ENCODE measurements around the gene FOXI3. TPM values are rescaled to one million over a fixed set of nuclear protein-coding genes. Genes with fewer than 3 reads are reported as not detected.

FOXI3 gene
- polyA plus RNA-seq (2013): not detected

- DNase-seq: peak in 1 of 3 donors; percentile 6
- under 1% methylated on average over 34 of the region's 48 CpGs for WGBS (ENCODE audit: insufficient coverage)
- Histone ChIP-seq H3K27ac (ENCODE audit: insufficient read depth in 1 of 2, low read depth in 1 of 2, low read length in 2 of 2, poor library complexity in 1 of 2, severe bottlenecking in 2 of 2) (no peak within 1 kb of the TSS), H3K4me1 (ENCODE audit: control extremely low read depth in 1 of 4, control insufficient read depth in 4 of 4, insufficient read depth in 4 of 4, low read length in 3 of 4) (peaks cover 3 to 9% (median 5%) of the 10 kb centered on the region in 4 experiments), H3K36me3 (ENCODE audit: control insufficient read depth in 4 of 4, insufficient read depth in 4 of 4, low read length in 3 of 4) (no peaks in the 10 kb centered on the region), H3K4me3 (ENCODE audit: control insufficient read depth in 1 of 7, extremely low read depth in 1 of 7, insufficient read depth in 4 of 7, low read depth in 2 of 7, low read length in 6 of 7) (peak within 1 kb of the TSS in 5 of 7 experiments; percentile 6 to 55 (median 36)), H3K27me3 (replicated peaks in 2 of 5; ENCODE audit: control insufficient read depth in 4 of 5, insufficient read depth in 5 of 5, low read length in 4 of 5) (peaks cover 26 to 93% (median 39%) of the 10 kb centered on the region in 5 experiments), H3K9me3 (ENCODE audit: control extremely low read depth in 1 of 5, control insufficient read depth in 4 of 5, insufficient read depth in 2 of 5, low read depth in 1 of 5, low read length in 4 of 5) (no peaks in the 10 kb centered on the region)
- ChIA-PET CTCF (no interaction called here), POLR2A (no interaction called here)
Measured at GRCh38 chr2:88452565-88452905, at the start of gene FOXI3. TSS of gene FOXI3 (minus strand) at chr2:88452693. CDS start at chr2:88452535, 158 bp downstream.

- Histone ChIP-seq H3K4me3 (ENCODE audit: control insufficient read depth in 1 of 7, extremely low read depth in 1 of 7, insufficient read depth in 4 of 7, low read depth in 2 of 7, low read length in 6 of 7) (no peak overlapping the region), H3K36me3 (ENCODE audit: control insufficient read depth in 4 of 4, insufficient read depth in 4 of 4, low read length in 3 of 4) (no peaks in the 10 kb centered on the region), H3K9me3 (ENCODE audit: control extremely low read depth in 1 of 5, control insufficient read depth in 4 of 5, insufficient read depth in 2 of 5, low read depth in 1 of 5, low read length in 4 of 5) (peaks cover 0 to 10% (median 2%) of the 10 kb centered on the region in 5 experiments), H3K27ac (ENCODE audit: insufficient read depth in 1 of 2, low read depth in 1 of 2, low read length in 2 of 2, poor library complexity in 1 of 2, severe bottlenecking in 2 of 2) (no peak overlapping the region), H3K4me1 (ENCODE audit: control extremely low read depth in 1 of 4, control insufficient read depth in 4 of 4, insufficient read depth in 4 of 4, low read length in 3 of 4) (no peaks in the 10 kb centered on the region), H3K27me3 (replicated peaks in 2 of 5; ENCODE audit: control insufficient read depth in 4 of 5, insufficient read depth in 5 of 5, low read length in 4 of 5) (no peaks in the 10 kb centered on the region)
- ChIA-PET POLR2A (no interaction called here), CTCF (no interaction called here)
- no peak for DNase-seq
- WGBS (ENCODE audit: insufficient coverage): 95% methylated on average over 2 of the region's 2 CpGs
Measured at GRCh38 chr2:88500691-88501090, 48.2 kb upstream of the FOXI3 start.

GRCh38 chr2:88499204-88499603, 46.7 kb upstream of the FOXI3 start:
- no peaks in the 10 kb centered on the region for H3K36me3 ChIP-seq (ENCODE audit: control insufficient read depth in 4 of 4, insufficient read depth in 4 of 4, low read length in 3 of 4)
- no peak overlapping the region for H3K27ac ChIP-seq (ENCODE audit: insufficient read depth in 1 of 2, low read depth in 1 of 2, low read length in 2 of 2, poor library complexity in 1 of 2, severe bottlenecking in 2 of 2)
- no CpG with 5 or more reads among the region's 1 CpG for WGBS (ENCODE audit: insufficient coverage)
- CTCF ChIA-PET: no interaction called here
- no peaks in the 10 kb centered on the region for H3K4me1 ChIP-seq (ENCODE audit: control extremely low read depth in 1 of 4, control insufficient read depth in 4 of 4, insufficient read depth in 4 of 4, low read length in 3 of 4)
- peaks cover 0 to 10% (median 2%) of the 10 kb centered on the region in 5 experiments for H3K9me3 ChIP-seq (ENCODE audit: control extremely low read depth in 1 of 5, control insufficient read depth in 4 of 5, insufficient read depth in 2 of 5, low read depth in 1 of 5, low read length in 4 of 5)
- H3K27me3 ChIP-seq (replicated peaks in 2 of 5; ENCODE audit: control insufficient read depth in 4 of 5, insufficient read depth in 5 of 5, low read length in 4 of 5): no peaks in the 10 kb centered on the region
- DNase-seq: no peak
- POLR2A ChIA-PET: no interaction called here
- H3K4me3 ChIP-seq (ENCODE audit: control insufficient read depth in 1 of 7, extremely low read depth in 1 of 7, insufficient read depth in 4 of 7, low read depth in 2 of 7, low read length in 6 of 7): no peak overlapping the region

- Histone ChIP-seq H3K4me3 (ENCODE audit: control insufficient read depth in 1 of 7, extremely low read depth in 1 of 7, insufficient read depth in 4 of 7, low read depth in 2 of 7, low read length in 6 of 7) (no peak overlapping the region), H3K27ac (ENCODE audit: insufficient read depth in 1 of 2, low read depth in 1 of 2, low read length in 2 of 2, poor library complexity in 1 of 2, severe bottlenecking in 2 of 2) (no peak overlapping the region), H3K9me3 (ENCODE audit: control extremely low read depth in 1 of 5, control insufficient read depth in 4 of 5, insufficient read depth in 2 of 5, low read depth in 1 of 5, low read length in 4 of 5) (no peaks in the 10 kb centered on the region), H3K36me3 (ENCODE audit: control insufficient read depth in 4 of 4, insufficient read depth in 4 of 4, low read length in 3 of 4) (no peaks in the 10 kb centered on the region), H3K4me1 (ENCODE audit: control extremely low read depth in 1 of 4, control insufficient read depth in 4 of 4, insufficient read depth in 4 of 4, low read length in 3 of 4) (no peaks in the 10 kb centered on the region), H3K27me3 (replicated peaks in 2 of 5; ENCODE audit: control insufficient read depth in 4 of 5, insufficient read depth in 5 of 5, low read length in 4 of 5) (peaks cover 0 to 5% (median 4%) of the 10 kb centered on the region in 5 experiments)
- CTCF ChIA-PET: no interaction called here
- 93% methylated on average over 3 of the region's 4 CpGs for WGBS (ENCODE audit: insufficient coverage)
- DNase-seq: no peak
- POLR2A ChIA-PET: no interaction called here
Measured at GRCh38 chr2:88493481-88493880, 41.0 kb upstream of the FOXI3 start.

- Histone ChIP-seq H3K27me3 (replicated peaks in 2 of 5; ENCODE audit: control insufficient read depth in 4 of 5, insufficient read depth in 5 of 5, low read length in 4 of 5) (peaks cover 0 to 5% (median 4%) of the 10 kb centered on the region in 5 experiments), H3K36me3 (ENCODE audit: control insufficient read depth in 4 of 4, insufficient read depth in 4 of 4, low read length in 3 of 4) (no peaks in the 10 kb centered on the region), H3K4me1 (ENCODE audit: control extremely low read depth in 1 of 4, control insufficient read depth in 4 of 4, insufficient read depth in 4 of 4, low read length in 3 of 4) (no peaks in the 10 kb centered on the region), H3K4me3 (ENCODE audit: control insufficient read depth in 1 of 7, extremely low read depth in 1 of 7, insufficient read depth in 4 of 7, low read depth in 2 of 7, low read length in 6 of 7) (no peak overlapping the region), H3K9me3 (ENCODE audit: control extremely low read depth in 1 of 5, control insufficient read depth in 4 of 5, insufficient read depth in 2 of 5, low read depth in 1 of 5, low read length in 4 of 5) (no peaks in the 10 kb centered on the region), H3K27ac (ENCODE audit: insufficient read depth in 1 of 2, low read depth in 1 of 2, low read length in 2 of 2, poor library complexity in 1 of 2, severe bottlenecking in 2 of 2) (no peak overlapping the region)
- 93% methylated on average over 3 of the region's 4 CpGs for WGBS (ENCODE audit: insufficient coverage)
- CTCF ChIA-PET: no interaction called here
- DNase-seq: no peak
- POLR2A ChIA-PET: no interaction called here
Measured at GRCh38 chr2:88492002-88492401, 39.5 kb upstream of the FOXI3 start.

GRCh38 chr2:88489181-88489580, 36.7 kb upstream of the FOXI3 start:
- Histone ChIP-seq H3K4me3 (ENCODE audit: control insufficient read depth in 1 of 7, extremely low read depth in 1 of 7, insufficient read depth in 4 of 7, low read depth in 2 of 7, low read length in 6 of 7) (no peak overlapping the region), H3K27ac (ENCODE audit: insufficient read depth in 1 of 2, low read depth in 1 of 2, low read length in 2 of 2, poor library complexity in 1 of 2, severe bottlenecking in 2 of 2) (no peak overlapping the region), H3K9me3 (ENCODE audit: control extremely low read depth in 1 of 5, control insufficient read depth in 4 of 5, insufficient read depth in 2 of 5, low read depth in 1 of 5, low read length in 4 of 5) (no peaks in the 10 kb centered on the region), H3K4me1 (ENCODE audit: control extremely low read depth in 1 of 4, control insufficient read depth in 4 of 4, insufficient read depth in 4 of 4, low read length in 3 of 4) (no peaks in the 10 kb centered on the region), H3K36me3 (ENCODE audit: control insufficient read depth in 4 of 4, insufficient read depth in 4 of 4, low read length in 3 of 4) (no peaks in the 10 kb centered on the region), H3K27me3 (replicated peaks in 2 of 5; ENCODE audit: control insufficient read depth in 4 of 5, insufficient read depth in 5 of 5, low read length in 4 of 5) (peaks cover 0 to 5% (median 4%) of the 10 kb centered on the region in 5 experiments)
- no peak for DNase-seq
- 92% methylated on average over 1 of the region's 2 CpGs for WGBS (ENCODE audit: insufficient coverage)
- POLR2A ChIA-PET: no interaction called here
- CTCF ChIA-PET: no interaction called here

- no peaks in the 10 kb centered on the region for H3K36me3 ChIP-seq (ENCODE audit: control insufficient read depth in 4 of 4, insufficient read depth in 4 of 4, low read length in 3 of 4)
- CTCF ChIA-PET: no interaction called here
- no peak overlapping the region for H3K4me3 ChIP-seq (ENCODE audit: control insufficient read depth in 1 of 7, extremely low read depth in 1 of 7, insufficient read depth in 4 of 7, low read depth in 2 of 7, low read length in 6 of 7)
- WGBS (ENCODE audit: insufficient coverage): no CpG with 5 or more reads among the region's 3 CpGs
- POLR2A ChIA-PET: no interaction called here
- H3K4me1 ChIP-seq (ENCODE audit: control extremely low read depth in 1 of 4, control insufficient read depth in 4 of 4, insufficient read depth in 4 of 4, low read length in 3 of 4): no peaks in the 10 kb centered on the region
- H3K27me3 ChIP-seq (replicated peaks in 2 of 5; ENCODE audit: control insufficient read depth in 4 of 5, insufficient read depth in 5 of 5, low read length in 4 of 5): peaks cover 0 to 6% (median 0%) of the 10 kb centered on the region in 5 experiments
- DNase-seq: no peak
- no peaks in the 10 kb centered on the region for H3K9me3 ChIP-seq (ENCODE audit: control extremely low read depth in 1 of 5, control insufficient read depth in 4 of 5, insufficient read depth in 2 of 5, low read depth in 1 of 5, low read length in 4 of 5)
- H3K27ac ChIP-seq (ENCODE audit: insufficient read depth in 1 of 2, low read depth in 1 of 2, low read length in 2 of 2, poor library complexity in 1 of 2, severe bottlenecking in 2 of 2): no peak overlapping the region
Measured at GRCh38 chr2:88483200-88483599, 30.7 kb upstream of the FOXI3 start.
